Measurements from ENCODE around the gene PDGFA.

PDGFA gene

DNA sequence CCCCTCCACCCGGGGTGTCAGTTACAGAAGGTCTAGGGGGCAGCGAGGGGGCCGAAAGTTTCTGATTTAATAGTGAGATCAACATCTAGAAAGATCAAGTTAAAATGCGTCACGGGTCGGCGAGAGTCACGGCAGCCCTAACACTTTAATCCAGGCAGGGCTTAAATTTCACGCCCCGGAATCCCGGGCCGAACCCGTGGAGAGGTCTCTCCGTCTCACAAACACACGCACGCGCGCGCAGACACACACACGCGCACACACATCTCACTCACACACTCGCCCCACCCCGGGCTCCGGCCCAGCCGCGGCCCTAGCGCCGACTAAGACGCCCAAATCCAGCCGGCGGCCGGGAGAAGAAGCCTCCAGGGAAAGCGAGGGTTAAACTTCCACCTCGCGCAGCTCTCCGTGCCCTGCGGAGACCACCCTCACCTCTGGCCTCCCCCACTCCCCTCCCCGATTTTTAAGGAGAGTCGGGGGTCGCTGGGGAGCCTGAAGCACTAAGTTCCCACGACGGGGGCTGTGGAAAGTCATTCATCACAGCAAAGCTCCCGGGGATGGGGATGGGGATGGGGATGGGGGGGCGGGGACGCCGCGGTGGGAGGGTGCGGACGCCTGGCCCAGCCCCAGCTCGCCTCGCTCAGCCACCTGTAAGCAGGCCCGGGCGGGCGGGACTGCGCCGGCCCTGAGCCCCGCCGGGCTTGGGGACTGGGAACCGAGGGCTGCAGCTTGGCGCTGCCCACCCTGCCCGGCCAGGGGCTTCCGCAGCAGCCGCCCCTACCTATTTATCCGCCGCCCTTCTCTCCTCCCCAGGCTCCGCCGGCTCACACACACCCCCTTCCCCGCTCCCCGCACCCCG lies 1.6 kb downstream of the PDGFA start:
- no peak for DNase-seq (ENCODE audit: extremely low read depth in 1 of 2, low read depth in 1 of 2)

DNA sequence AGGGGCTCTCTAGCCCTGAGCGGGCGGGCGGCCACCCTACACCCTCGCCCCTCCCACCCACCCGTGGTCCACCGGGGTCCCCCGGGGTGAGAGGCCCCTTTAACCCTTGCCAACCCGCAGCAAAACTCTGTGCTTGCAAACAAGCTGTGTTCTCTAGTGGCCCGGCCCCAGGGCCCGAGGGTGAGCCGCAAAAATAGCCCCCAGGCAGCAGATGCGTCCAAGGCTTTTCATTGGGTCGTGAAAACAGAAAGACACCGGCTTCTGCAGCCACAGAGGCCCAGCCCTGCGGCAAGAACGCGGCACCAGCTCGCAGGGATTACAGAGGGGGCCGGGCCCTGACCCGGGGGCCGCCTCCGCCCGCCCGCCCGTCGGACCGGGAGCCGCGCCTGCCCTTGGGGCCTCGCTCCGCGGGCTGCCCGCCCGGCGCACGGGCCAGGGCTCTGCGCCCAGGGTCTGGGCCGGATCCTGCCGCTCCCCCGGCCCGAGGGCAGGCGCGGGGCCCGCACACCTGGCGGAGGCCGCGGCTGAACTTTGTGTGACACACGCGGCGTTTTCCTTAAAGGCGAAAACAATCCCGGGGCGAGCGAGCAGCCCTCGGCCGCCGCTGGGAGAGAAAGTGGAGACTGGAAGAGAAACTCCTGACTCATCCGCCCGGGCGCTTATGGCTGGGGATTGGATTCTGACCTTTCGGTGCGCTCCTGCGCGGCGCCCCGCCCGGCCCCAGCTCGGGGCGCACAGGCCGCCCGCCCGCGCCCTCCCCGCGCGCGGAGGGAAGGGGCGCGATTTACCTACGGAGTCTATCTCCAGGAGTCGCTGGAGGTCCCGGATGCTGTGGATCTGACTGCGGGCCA lies 2.8 kb downstream of the PDGFA start:
- DNase-seq (ENCODE audit: extremely low read depth in 1 of 2, low read depth in 1 of 2) = no peak

DNA sequence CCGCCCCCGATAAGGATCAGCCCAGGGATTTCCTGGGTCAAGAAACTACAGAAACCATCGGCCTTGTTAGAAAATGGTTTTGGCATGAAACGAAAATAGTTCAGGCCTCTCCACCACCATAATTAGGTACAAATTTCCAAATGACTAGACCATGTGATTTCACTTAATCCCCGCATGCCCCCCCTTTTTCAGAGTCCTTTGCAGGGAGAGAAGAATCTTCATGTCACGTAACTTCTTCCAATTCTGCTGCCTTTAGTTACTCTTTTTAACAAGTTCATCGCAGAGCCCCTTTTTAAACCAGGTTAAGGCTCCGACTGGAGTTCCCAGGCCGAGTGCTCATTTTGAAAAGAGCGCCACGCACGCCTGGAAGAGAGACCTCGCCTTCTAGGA lies 3.4 kb downstream of the PDGFA start:
- DNase-seq (ENCODE audit: extremely low read depth in 1 of 2, low read depth in 1 of 2) = no peak

DNA sequence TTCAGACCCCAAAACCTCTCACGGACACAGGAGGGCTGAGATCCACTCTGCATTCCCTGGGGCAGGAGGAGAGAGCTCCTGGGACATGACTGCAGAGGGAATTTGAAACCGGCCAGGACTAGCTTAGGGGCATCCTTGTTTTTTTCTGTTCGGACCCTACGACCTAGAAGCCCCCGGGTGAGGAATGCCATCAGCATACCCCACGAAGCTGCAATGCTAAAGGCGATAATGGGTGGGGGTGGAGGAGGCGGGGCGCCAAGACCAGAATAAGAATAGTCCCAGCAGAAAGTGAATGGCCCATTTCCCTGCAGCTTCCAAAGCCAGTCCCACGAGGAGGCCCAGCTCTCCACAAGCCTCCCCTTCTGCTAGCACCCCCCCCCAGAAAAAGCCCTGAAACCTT lies 4.0 kb downstream of the PDGFA start:
- DNase-seq (ENCODE audit: extremely low read depth in 1 of 2, low read depth in 1 of 2) = no peak

DNA sequence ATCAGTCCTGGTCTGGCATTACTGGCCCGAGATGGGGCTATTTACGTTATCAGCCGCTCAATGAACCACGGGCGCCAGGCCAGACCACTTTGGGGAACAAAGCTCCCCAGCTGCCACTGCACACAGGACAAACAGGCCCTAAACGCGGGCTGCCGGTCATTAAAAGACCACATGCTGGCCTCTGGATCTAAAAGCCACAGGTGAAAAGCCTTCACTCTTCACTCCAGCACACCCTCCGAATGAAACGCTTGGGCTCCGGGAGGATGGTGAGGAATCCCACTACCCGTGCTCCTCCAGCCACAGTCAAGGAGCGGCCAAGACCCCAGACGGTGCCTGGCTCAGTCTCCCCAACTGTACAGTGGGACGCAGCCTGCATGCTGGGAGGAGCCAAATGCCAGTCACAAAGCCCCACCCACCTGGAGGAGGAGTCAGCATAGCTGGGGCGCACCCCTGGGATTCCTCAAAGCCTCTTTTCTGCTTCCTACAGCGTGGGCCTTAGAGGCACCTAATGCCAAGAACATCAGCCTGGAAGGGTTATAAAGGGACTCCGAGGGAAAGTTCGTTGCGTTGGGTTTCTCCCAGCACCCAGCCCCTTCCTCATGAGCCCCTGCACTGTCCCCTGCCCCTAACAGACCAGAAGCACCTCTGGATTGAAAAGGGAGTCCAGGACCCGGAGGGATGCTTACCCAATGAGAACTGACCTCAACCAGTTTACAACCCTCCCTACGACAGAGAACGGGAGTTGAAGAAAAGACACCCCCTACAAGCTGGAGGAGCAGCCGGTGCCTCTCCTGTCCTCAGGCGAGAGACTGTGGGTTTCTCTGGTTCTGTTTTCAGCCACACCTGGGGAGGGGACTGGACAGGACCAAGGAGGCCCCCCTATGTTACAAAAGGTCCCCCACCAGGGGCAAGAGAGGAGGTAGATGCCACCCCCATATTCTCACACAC lies 4.7 kb downstream of the PDGFA start:
- DNase-seq (ENCODE audit: extremely low read depth in 1 of 2, low read depth in 1 of 2) = no peak

DNA sequence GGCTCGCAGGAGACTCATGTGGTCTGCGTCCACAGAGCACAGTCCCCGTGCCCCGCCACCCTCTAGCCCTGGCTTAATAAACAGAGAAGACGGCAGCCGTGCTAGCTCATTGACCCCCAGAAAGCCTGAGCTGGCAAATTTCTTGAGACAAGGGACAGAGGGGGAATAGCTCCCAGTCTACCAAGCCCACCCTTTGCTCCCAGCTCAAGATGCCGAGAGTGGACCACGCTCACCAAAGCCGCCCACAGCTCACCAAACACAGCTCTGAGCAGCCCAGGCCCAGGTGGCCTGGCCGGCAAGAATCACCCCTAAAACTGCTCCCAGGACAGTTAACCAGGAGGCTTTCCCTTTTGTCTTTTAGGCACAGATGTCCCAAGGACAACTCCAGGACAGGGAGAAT lies 5.4 kb downstream of the PDGFA start:
- no peak for DNase-seq (ENCODE audit: extremely low read depth in 1 of 2, low read depth in 1 of 2)

DNA sequence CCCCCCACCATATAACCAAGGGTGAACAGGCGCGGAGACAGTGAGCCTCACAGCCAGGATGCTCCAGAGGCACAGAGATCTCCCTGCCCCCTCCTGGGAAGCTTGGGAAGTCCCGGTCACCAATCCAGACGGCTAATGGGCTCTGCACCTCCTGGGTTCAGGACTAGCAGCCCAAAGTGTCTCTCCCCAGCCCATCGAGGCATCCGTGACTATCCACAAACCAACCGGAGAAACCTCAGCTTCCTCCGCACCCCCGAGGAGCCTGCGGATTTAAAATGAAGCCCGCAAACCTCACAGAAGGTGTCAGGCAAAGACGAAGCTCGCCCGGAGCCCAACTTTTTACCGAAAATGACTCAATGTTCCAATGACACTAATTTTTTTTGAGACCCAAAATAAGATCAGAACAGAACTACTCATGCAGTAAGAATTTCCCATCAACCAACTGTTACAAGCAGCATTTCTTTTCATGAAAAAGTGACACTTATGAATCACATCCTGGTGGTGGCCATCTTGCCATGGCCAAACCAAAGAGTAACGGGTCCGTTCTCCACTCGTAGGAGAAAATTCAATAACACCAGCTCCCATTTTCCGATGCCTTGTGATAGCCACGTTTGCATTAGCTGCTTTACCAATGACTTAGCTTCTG lies 6.0 kb downstream of the PDGFA start:
- DNase-seq (ENCODE audit: extremely low read depth in 1 of 2, low read depth in 1 of 2) = no peak

DNA sequence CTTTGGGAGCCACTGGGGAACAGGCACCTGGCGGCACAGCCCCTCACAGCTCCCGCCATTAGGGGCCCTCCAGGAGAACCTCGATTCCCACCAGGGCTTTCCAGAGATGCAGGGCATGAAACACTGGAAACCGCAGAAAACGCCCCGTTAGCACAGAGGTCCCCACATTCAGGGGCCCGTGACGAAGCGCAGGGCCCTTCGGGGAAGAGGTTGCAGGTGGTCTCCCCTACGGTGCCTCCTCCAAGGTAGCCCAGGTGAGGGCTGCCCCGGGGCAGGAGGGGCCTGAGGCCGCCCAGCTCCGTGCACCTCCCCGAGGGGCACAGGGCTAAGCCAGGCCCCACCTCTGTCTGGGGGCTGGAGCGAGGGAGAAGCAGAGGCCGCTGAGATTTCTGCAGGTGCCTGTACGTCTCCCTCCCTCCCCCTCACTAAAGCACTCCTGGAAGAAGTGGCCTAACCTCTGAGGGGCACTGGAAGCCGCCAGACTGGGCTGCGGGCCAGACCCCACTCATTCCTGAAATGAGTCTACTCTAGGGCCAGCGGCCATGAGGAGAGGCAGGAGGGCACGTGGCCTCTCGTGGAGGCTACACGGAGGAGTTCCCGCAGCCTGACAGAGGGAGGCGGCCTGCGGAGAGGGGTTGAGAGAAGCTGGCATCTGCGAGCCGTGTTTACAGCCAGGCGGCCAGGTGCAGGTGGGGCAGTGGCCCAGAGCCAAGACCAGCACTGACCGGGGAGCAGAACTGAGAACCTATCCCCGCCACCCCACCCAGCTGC lies 6.9 kb downstream of the PDGFA start:
- DNase-seq (ENCODE audit: extremely low read depth in 1 of 2, low read depth in 1 of 2) = no peak

DNA sequence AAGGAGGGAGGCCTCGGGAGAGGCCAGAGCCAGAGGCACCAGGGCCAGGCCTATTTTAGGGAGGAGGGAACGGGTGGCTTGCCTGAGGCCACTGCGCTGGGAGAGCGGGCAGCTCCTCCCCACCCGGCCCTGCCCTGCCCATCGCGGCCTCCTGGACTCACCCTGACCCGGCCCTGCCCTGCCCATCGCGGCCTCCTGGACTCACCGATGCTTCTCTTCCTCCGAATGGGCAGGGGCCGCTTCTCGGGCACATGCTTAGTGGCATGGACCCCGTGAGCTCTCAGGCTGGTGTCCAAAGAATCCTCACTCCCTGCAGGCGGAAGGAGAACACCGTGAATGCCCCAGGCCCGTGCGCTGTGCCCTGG lies 7.5 kb downstream of the PDGFA start:
- no peak for DNase-seq (ENCODE audit: extremely low read depth in 1 of 2, low read depth in 1 of 2)

DNA sequence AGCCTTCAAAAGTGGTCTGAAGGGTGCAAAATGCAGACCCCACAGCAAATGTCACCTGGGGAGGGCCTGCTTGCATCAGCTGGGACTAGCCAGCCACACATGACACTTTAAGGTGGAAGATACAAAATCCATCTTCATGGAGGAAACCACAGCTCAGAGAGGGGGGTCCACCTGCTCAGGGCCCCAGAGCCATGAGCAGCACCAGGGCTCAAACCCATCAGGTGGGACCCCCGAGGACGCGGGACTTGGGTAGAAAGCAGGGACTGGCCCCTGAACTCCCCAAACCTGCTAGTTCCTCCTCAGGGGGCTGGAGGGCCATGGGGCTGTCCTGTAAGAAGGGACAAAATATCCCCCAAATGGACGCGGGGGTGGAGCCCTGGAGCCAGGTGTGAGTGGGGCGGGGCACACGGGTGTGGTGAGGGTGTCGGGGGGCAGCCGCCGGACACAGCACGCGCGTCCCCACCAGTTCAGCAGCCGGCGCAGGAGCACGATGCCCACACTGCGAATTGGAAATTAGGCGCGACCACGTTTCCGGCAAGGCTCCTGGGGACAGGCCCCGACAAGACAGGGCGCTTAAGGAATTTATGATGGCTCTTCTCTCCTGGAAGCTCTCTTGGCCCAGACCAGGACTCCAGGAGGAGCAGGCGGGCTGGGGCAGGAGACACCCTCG lies 8.0 kb downstream of the PDGFA start:
- no peak for DNase-seq (ENCODE audit: extremely low read depth in 1 of 2, low read depth in 1 of 2)

DNA sequence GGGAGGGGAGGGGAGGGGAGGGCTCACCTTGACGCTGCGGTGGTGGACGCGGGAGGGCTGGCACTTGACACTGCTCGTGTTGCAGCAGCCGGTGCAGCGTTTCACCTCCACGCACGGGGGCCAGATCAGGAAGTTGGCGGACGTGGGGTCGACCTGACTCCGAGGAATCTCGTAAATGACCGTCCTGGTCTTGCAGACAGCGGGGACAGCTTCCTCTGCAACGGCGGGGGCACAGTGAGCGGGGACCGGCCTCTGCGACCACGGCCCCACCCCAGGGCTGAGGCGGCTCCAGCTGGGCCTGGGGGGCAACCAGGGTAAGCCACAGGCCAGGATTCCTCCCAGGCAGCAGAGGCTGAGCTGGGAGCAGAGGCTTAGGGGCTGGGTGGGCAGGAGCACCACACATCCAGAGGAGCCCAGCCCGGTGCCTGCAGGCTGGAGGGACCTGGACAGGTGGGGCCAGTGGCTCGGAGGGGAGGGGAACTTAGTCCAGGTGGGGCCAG lies 8.8 kb downstream of the PDGFA start:
- no peak for DNase-seq (ENCODE audit: extremely low read depth in 1 of 2, low read depth in 1 of 2)

DNA sequence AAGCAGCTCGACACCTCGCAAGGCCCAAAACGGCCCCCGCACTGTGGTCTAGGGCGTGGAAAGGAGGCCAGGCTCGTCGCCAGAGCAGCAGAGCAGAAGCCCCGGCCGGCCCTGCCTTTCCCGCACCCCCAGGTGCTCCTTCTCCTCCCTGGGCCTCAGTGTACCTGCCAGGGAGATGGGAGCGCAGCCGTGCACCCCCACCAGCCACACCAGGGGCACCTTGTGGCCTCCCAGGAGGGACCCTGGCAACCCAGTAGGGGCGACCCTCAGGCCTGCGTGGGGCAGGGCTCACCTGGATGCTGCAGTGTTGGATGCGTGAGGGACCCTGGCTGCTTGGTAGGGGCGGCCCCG lies 9.5 kb downstream of the PDGFA start:
- no peak for DNase-seq (ENCODE audit: extremely low read depth in 1 of 2, low read depth in 1 of 2)

DNA sequence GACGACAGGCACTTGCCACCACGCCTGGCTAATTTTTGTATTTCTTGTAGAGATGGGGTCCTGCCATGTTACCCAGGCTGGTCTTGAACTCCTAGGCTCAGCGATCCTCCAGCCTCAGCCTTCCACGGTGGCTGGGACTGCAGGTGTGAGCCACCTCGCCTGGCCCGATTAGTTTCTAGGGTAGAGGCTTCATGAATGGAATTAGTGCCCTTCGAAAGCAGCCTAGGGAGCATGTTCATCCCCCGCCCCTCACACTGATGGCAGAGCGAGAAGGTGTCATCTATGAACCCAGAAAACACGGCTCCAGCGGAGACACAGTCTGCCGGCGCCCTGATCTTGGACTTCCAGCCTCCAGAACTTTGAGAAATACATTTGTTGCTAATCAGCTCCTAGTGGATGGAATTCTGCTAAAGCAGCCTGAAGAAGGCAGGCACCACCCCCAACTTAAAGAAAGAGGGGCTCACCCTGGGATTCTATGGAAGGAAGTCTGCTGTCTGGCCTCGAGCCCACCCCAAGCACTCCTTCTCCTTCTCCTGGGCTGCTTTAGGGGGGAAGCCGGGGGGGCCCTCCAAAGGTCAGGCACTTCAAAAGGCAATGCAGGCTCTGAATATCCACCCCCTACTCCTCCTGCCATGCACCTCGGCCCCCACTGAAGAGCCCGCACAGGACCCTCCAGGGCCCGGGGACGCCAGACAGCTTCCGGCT lies 10.1 kb downstream of the PDGFA start:
- no peak for DNase-seq (ENCODE audit: extremely low read depth in 1 of 2, low read depth in 1 of 2)

DNA sequence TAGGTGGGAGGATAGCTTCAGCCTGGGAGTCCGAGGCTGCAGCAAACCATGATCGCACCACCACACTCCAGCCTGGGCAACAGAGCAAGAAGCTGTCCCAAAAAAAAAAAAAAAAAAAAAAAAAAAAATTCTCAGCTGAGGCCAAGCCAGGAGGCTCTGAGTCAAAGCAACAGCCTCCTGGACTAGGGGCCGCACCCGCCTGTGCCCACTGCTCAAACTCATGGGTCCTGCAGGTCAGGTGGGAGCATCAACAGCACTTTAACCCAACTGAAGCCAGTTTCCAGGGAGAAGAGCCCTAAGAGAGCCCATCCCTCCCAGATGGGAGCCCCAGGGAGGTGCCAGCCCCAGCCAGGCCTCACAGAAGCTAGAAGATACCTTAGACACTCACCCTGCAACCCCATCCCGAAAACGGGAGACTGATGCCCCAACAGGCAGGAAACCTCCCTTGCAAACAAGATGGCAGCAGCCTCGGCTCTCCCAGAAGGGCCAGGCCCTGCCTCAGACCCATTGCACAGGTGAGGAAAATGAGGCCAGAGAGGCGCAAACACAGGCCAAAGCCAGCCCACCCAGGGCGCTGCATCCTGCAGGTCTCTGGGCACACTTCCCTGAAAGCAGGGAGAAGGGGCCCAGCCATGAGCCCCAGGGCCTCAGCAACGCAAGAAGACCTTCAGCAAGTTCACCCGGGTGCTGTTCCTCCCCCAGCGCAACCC lies 11.0 kb downstream of the PDGFA start:
- no peak for DNase-seq (ENCODE audit: extremely low read depth in 1 of 2, low read depth in 1 of 2)

DNA sequence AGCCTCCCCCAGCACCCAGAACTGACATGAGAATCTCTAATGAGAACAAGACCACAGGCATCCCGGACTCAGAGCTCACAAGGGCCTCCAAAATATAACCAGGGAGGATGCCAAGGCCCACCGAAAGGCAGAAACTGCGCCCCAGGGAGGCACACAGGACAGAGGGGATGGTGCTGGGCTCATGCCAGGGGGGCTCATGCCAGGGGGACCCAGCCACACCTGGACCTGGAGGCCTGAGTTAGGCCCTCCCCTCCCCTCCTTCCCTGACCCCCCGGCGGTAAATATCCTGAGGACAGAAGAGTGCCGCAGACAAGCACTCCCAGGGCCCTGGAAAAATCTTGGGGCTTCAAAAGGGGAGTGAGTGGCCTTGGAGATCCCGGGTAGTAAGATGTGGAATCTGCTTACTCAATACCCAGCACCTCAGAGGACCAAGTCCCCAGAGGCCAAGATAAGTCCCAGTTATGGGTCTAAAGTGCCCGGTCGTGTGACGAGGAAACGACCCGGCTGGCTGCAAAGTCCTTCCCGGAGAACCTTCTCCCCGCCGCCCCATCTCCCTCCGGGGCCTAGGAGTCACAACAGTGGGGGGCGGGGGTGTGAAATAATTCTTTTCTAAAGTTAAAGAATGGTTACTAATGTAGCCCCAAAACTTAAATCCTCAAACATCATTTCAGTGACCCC lies 11.9 kb downstream of the PDGFA start:
- DNase-seq (ENCODE audit: extremely low read depth in 1 of 2, low read depth in 1 of 2) = no peak

DNA sequence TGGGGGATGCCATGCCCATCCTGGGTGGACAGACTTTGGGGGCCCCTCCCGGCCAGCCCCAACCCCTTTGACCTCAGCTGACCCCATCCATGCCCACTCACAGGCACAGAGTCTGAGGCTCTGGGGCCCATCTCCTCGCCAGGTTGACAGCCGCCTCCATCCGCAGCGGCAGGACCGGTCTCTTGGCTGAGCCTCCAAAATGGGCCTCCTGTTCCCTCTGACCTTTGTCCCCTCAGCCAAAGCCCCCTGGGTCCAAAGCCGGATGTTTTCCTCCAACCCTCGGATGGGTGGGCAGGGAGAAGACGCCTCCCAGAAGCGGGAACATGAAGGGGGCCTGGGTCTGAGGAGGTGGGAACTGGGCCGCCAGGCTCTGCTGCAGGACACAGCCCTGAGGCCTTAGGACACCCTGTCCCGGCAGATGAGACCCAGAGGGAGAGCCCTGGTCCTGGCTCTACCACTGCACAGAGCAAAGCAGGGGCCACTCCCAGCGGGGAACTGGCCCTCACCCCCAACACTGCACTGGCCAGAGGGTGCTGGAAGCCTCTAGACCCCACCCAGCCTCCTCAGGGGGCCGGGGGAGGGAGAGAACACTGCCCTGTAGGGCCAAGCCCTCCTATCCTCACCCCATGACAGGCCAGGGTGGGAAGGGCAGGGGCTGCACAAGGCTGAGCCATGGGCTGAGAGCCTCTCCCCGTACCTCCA lies 12.6 kb downstream of the PDGFA start:
- DNase-seq (ENCODE audit: extremely low read depth in 1 of 2, low read depth in 1 of 2) = no peak

DNA sequence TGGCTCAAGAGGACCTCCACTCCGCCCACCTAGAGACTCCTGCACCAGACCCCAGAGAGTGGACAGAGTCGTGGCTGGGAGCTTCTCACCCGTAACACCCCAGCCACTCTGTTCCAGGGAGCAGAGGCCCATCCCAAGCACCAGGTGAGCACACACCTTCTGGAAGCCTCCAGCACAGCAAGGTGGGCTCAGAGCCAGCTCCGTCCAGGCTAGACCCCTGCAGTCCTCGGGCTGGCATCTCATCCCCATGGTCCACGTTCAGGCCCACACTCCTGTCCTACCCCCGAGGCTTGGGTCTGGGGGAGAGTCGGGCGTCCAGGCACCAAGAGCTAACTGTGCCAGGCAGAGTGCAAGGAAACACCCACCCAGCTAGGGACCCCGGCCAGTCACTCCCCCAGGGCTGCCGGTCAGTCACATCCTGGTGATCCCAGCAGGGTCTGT lies 13.2 kb downstream of the PDGFA start:
- no peak for DNase-seq (ENCODE audit: extremely low read depth in 1 of 2, low read depth in 1 of 2)

Data from activated CD8-positive, alpha-beta memory T cell treated with anti-CD3 and anti-CD28 coated beads for 1 hour (primary cell).